Epithelial cell of esophagus (primary cell): ENCODE results near the gene UBR7.

Source experiments
- DNase-seq: peaks from one replicate; pipeline ENCODE4 v3.0.0; 2010; ENCODE audit warnings: low read depth
- H3K4me3 ChIP-seq: 2 replicates; pipeline ENCODE4 v1.5.1; 2011; ENCODE audit warnings: mild to moderate bottlenecking, low read length, control low read depth
- TF ChIP-seq, protein P1 (sequence below): IDR thresholded peaks from 2 replicates; pipeline ENCODE4 v1.5.1; 2011; ENCODE audit warnings: low read depth, mild to moderate bottlenecking, low read length, control low read depth, inconsistent platforms; ENCODE audit not compliant: insufficient read depth; ENCODE audit errors: missing control alignments

The UBR7 gene

DNA sequence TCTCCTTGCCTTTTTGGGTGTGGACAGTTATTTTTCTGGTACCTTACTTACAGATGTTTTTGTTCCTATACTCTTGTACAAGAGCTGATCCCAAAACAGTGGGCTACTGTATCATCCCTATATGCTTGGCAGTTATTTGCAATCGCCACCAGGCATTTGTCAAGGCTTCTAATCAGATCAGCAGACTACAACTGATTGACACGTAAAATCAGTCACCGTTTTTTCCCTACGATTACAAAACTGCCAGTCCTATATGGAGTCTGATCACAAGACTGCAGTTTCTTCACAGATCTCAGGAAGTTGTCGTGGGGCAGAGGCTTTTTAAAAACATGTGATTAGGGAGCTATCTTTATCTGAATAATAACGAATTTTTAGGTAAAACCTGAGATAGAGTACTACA, 20.6 kb upstream of the UBR7 start:
- TF ChIP-seq, protein P1, sequence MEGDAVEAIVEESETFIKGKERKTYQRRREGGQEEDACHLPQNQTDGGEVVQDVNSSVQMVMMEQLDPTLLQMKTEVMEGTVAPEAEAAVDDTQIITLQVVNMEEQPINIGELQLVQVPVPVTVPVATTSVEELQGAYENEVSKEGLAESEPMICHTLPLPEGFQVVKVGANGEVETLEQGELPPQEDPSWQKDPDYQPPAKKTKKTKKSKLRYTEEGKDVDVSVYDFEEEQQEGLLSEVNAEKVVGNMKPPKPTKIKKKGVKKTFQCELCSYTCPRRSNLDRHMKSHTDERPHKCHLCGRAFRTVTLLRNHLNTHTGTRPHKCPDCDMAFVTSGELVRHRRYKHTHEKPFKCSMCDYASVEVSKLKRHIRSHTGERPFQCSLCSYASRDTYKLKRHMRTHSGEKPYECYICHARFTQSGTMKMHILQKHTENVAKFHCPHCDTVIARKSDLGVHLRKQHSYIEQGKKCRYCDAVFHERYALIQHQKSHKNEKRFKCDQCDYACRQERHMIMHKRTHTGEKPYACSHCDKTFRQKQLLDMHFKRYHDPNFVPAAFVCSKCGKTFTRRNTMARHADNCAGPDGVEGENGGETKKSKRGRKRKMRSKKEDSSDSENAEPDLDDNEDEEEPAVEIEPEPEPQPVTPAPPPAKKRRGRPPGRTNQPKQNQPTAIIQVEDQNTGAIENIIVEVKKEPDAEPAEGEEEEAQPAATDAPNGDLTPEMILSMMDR: no peak
- H3K4me3 ChIP-seq: no peak overlapping the region
- DNase-seq: peak; percentile 13

DNA sequence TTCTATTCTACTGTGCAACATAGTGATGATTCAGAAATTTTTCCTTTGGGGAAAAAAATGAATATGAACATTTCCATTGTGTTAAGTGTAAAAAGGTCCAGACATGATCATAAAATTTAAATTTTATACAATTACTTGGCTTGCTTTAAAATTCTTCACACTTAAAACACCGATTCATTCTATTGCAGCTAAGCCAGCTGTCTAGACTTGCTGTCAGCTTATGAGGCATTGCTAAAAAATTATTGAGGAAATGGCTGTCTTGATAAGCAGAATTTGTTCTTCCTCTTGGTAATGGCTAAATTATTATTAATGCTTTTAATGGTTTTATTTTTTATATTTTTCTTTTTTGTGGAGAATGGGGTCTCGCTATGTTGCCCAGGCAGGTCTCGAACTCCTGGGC, 20.1 kb upstream of the UBR7 start:
- TF ChIP-seq, protein P1: no peak
- no peak overlapping the region for H3K4me3 ChIP-seq
- DNase-seq: peak; percentile 58

DNA sequence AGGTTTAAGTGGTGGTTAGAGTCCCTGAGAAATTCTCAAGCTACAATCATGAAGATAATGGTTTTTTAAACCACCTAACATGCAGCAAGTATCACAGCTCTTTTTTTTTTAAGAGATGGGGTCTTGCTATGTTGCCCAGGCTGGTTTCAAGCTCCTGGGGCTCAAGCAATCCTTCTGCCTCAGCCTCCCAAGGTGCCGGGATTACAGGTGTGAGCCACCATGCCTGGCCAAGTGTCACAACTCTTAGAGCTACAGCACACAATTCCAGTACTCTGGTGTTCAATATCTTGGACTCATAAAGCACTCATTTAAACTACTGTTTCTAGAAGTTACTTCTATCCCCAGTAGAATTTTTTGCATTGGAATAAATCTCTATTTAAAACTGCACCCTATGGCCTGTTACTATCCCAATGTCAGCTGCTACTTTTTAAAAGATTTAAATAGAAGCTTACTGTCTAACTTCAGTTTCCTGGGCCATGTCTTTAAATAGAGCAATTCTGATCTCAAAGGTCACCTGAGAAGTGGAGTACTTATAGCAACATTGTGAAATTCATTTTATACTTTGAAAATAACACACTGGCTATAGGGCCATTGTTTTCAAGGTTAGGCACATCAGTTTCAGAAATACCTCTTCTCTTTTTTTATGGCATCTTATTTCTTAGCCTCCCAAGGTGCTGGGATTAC, 11.6 kb upstream of the UBR7 start:
- no peak overlapping the region for H3K4me3 ChIP-seq
- DNase-seq: no peak
- TF ChIP-seq, protein P1: no peak

DNA sequence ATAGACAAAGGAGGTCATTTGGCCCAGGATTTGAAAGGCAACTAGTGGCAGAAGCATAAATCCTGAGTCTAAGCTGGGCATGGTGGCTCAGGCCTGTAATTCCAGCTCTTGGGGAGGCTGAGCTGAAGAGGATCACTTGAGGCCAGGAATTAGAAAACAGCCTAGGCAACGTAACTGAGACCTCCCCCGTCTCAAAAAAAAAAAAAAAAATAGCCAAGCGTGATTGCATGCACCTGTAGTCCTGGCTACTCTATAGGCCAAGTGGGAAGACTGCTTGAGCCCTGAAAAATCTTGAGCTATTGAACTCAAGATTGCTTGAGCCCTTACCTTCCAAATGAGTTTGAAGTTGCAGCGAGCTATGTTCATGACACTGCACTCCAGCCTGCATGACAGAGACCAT, 8.0 kb upstream of the UBR7 start:
- H3K4me3 ChIP-seq: no peak overlapping the region
- no peak for DNase-seq
- TF ChIP-seq, protein P1: no peak

DNA sequence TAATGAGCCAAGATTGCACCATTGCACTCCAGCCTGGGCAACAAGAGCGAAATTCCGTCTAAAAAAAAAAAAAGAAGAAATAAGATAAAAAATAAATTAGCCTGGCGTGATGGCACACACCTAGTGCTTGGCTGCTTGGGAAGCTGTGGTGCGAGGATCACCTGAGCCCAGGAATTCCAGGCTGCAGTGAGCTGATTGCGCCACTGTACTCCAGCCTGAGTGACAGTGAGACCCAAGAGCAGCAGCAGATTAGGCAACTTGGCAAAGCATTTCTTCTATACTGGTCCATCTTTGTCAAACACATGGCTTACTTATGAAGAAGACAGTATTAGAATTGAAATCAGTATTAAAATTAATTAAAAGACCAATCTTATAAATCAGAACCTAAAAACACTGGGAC, 6.5 kb upstream of the UBR7 start:
- H3K4me3 ChIP-seq: no peak overlapping the region
- peak; percentile 9 for DNase-seq
- TF ChIP-seq, protein P1: no peak

DNA sequence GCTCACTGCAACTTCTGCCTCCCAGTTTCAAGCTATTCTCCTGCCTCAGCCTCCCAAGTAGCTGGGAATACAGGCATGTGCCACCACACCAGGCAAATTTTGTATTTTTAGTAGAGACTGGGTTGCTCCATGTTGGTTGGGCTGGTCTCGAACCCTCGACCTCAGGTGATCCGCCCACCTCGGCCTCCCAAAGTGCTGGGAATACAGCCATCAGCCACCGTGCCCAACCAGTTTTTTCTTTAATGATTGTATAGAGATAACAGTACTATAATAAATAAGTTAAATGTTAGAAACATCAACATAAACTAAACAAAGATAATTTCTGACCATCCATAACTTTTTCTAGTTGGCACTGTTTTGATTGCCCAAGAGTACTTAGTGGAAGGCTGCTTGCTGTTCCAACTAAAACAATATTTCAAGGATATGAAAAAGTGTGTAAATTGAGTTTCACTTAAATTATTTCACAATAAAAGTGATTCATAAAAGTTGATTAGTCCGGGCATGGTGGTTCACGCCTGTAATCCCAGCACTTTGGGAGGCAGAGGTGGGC, 5.8 kb upstream of the UBR7 start:
- no peak overlapping the region for H3K4me3 ChIP-seq
- TF ChIP-seq, protein P1: no peak
- peak; percentile 23 for DNase-seq
